PFSK-1 (cell line): Measurements from ENCODE around the gene TRAF3IP3.

Source experiments
- POLR2AphosphoS5 ChIP-seq: IDR thresholded peaks from 2 replicates; pipeline ENCODE4 v1.6.1; 2012; ENCODE audit warnings: low read depth, mild to moderate bottlenecking, control low read depth, low read length, moderate library complexity
- SIN3A ChIP-seq: IDR thresholded peaks from 2 replicates; pipeline ENCODE4 v1.6.1; 2012; ENCODE audit warnings: mild to moderate bottlenecking, low read length, moderate library complexity, borderline replicate concordance; ENCODE audit not compliant: insufficient read depth
- TAF1 ChIP-seq: IDR thresholded peaks from 2 replicates; pipeline ENCODE4 v1.6.1; 2012; ENCODE audit warnings: low read length, control low read depth, borderline replicate concordance; ENCODE audit not compliant: insufficient read depth

DNA sequence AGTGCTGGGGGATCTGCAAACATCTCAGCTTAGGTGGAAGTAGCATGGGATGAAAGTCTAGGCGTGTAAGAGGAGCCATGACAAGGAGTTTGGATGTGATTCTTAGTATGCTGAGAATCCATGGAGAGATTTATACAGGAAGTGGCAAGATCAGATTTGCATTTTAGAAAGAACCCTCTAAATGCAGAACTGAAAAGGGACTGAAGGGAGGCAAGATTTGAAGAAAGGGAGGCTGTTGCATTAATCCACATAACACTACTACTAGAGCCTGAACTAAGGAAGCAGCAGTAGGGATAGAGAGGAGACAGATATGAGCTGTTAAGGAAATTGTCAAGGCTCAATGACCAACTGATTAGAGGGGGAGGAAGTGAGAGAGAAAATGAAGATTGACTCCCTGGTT, 18.7 kb downstream of the TRAF3IP3 start:
- TF ChIP-seq SIN3A, result no peak
- TF ChIP-seq POLR2AphosphoS5, result no peak
- no peak for TF ChIP-seq TAF1
